H1 (cell line): ENCODE data around the gene CCDC116. TPM values are rescaled to one million over a fixed set of nuclear protein-coding genes. Genes with fewer than 3 reads are reported as not detected.

ENCODE experiments used
- CBX8 ChIP-seq: fragments of 300-800, 300-1000 bp; sonication (generic); IDR thresholded peaks from 2 replicates; pipeline ENCODE4 v1.7.1; 2016; ENCODE audit warnings: low read depth, low read length, borderline replicate concordance
- GTF2F1 ChIP-seq: IDR thresholded peaks from 2 replicates; pipeline ENCODE4 v1.6.1; 2012; ENCODE audit warnings: low read depth, low read length, improper control_type of control experiment, borderline replicate concordance
- SIN3A ChIP-seq, 2 experiments: IDR thresholded peaks in 1 of 2; conservative IDR thresholded peaks in 1 of 2; 2 replicates each; pipeline ENCODE4 v1.6.1; 2011 to 2012; ENCODE audit warnings: low read length in 2 of 2, improper control_type of control experiment in 1 of 2, low read depth in 1 of 2, mild to moderate bottlenecking in 1 of 2
- polyA plus RNA-seq, 7 experiments: library from polyadenylated mRNA; depleted of rRNA in 3 of 7; stranded (reverse) in 5 of 7; unstranded in 2 of 7; fragments of >200 nt in 5 of 7; fragments of 200-250 nt in 2 of 7; gene quantifications; 1 replicate in 5 of 7; 2 replicates in 1 of 7; 4 replicates in 1 of 7; pipeline versions ENCODE4 v1.2.1 to v1.2.3, GENCODE V29; 2011 to 2013; ENCODE audit warnings: missing spikeins in 2 of 7, mixed read lengths in 2 of 7
- total RNA-seq: library from RNA; stranded (reverse); fragmentation: NEBNext Ultra II Directional; extraction: Animal tissue kit (Norgen Biotek cat#: 25700); gene quantifications from 2 replicates; pipeline ENCODE4 v1.2.1, GENCODE V29; 2021

Gene CCDC116
- total and polyA plus RNA-seq, 2 of the 8 experiments (the other 6 are each of a cell fraction or from before 2014, with no cell fraction given) = 0.08 TPM; not detected in 1

- TF ChIP-seq CBX8 (no peak), GTF2F1 (no peak), SIN3A (conservative IDR thresholded peaks at IDR 0.05 in 1 of 2, IDR thresholded peaks at IDR 0.05 in 1 of 2; ENCODE audit: low read depth in 1 of 2, low read length in 2 of 2) (no peak)
Observed at GRCh38 chr22:21605887-21606564, 26.5 kb upstream of the CCDC116 start (continued).
